ENCODE data around the gene UBE3B. TPM values are rescaled to one million over a fixed set of nuclear protein-coding genes. Genes with fewer than 3 reads are reported as not detected.

UBE3B gene
- total RNA-seq, 1 experiment from 2014 or later = 25.7 TPM

DNA sequence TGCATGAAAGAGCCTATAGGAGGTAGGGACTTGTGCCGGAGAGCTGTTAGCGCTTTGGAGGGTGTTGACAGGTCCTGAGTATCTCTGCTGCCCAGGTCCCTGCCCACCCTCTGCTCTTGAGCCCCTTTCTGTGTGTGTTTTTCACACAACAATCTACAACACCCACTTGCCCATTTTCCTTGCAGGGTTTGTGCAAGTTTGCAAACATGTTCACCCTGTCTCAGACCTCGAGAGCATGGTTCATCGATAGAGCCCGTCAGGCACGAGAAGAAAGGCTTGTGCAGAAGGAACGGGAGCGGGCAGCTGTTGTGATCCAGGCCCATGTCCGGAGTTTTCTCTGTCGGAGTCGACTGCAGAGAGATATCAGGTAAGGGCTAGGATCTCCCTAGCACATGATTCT, 5.9 kb downstream of the UBE3B start:
- Histone ChIP-seq H4K20me1 (ENCODE audit: low read length) (no peaks in the 10 kb centered on the region), H3K9me3 (ENCODE audit: low read length) (no peaks in the 10 kb centered on the region), H2AFZ (ENCODE audit: low read length) (no peak overlapping the region), H3K9me2 (replicated peaks; ENCODE audit: low read length) (no peaks in the 10 kb centered on the region), H3K27me3 (ENCODE audit: low read length) (no peaks in the 10 kb centered on the region), H3F3A (ENCODE audit: low read length, unreplicated experiment) (no peaks in the 10 kb centered on the region), H3K4me1 (ENCODE audit: insufficient read depth, low read length) (peaks cover 14% of the 10 kb centered on the region; the same call in 1 of the 2 replicates), H3K4me3 (ENCODE audit: low read length) (no peak overlapping the region), H3K36me3 (ENCODE audit: low read depth, low read length) (peaks cover 42% of the 10 kb centered on the region), H3K79me2 (ENCODE audit: low read length) (peaks cover 17% of the 10 kb centered on the region), H3K9ac (ENCODE audit: low read length) (no peak overlapping the region), H3K4me2 (ENCODE audit: low read length) (no peak overlapping the region), H3K27ac (ENCODE audit: low read length) (no peak overlapping the region)
- CTCF ChIA-PET = no interaction called here
- BruUV-seq (replicated peaks) = no TSS peak
- POLR2A ChIA-PET (ENCODE audit: unreplicated experiment) = no interaction called here
- TF ChIP-seq EZH2phosphoT487 (IDR thresholded peaks at IDR 0.05; ENCODE audit: borderline replicate concordance, low read length) = no peak
- no peak for TF ChIP-seq EZH2 (IDR thresholded peaks at IDR 0.05; ENCODE audit: low read length, unreplicated experiment)
- TF ChIP-seq, protein P1, sequence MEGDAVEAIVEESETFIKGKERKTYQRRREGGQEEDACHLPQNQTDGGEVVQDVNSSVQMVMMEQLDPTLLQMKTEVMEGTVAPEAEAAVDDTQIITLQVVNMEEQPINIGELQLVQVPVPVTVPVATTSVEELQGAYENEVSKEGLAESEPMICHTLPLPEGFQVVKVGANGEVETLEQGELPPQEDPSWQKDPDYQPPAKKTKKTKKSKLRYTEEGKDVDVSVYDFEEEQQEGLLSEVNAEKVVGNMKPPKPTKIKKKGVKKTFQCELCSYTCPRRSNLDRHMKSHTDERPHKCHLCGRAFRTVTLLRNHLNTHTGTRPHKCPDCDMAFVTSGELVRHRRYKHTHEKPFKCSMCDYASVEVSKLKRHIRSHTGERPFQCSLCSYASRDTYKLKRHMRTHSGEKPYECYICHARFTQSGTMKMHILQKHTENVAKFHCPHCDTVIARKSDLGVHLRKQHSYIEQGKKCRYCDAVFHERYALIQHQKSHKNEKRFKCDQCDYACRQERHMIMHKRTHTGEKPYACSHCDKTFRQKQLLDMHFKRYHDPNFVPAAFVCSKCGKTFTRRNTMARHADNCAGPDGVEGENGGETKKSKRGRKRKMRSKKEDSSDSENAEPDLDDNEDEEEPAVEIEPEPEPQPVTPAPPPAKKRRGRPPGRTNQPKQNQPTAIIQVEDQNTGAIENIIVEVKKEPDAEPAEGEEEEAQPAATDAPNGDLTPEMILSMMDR (conservative IDR thresholded peaks at IDR 0.05; ENCODE audit: low read depth, low read length) = no peak
- intact Hi-C loops (cut with micrococcal nuclease) = no loop called here
- no peak for ATAC-seq
- DNase-seq = no peak

DNA sequence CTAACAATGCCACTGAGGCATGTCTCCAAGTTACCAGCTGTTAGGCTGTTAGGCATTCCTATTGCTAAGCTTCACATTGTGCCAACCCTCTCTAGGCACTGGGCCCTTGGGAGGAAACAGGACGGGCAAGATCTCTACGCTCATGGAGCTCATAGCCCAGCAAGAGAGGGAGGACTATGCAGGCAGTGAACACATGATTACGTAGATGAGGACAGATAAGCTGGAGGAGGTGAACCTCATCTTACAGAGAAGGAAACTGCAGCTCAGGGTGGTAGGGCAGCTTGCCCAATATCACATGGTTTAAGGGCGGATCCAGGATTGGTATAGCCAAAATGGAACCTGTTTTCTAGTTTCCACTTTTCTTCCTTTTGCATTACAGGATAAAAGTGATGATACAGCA, 7.8 kb downstream of the UBE3B start:
- Histone ChIP-seq H3K27me3 (ENCODE audit: low read length) (no peaks in the 10 kb centered on the region), H3K36me3 (ENCODE audit: low read depth, low read length) (peaks cover 53% of the 10 kb centered on the region), H4K20me1 (ENCODE audit: low read length) (no peaks in the 10 kb centered on the region), H3K4me2 (ENCODE audit: low read length) (no peak overlapping the region), H3K9me2 (replicated peaks; ENCODE audit: low read length) (no peaks in the 10 kb centered on the region), H3F3A (ENCODE audit: low read length, unreplicated experiment) (no peaks in the 10 kb centered on the region), H3K79me2 (ENCODE audit: low read length) (no peaks in the 10 kb centered on the region), H2AFZ (ENCODE audit: low read length) (no peak overlapping the region), H3K4me1 (ENCODE audit: insufficient read depth, low read length) (0 out of 2 replicates have a peak, but pooled peaks cover 8% of the 10 kb centered on the region), H3K9me3 (ENCODE audit: low read length) (no peaks in the 10 kb centered on the region), H3K27ac (ENCODE audit: low read length) (no peak overlapping the region), H3K9ac (ENCODE audit: low read length) (no peak overlapping the region), H3K4me3 (ENCODE audit: low read length) (no peak overlapping the region)
- intact Hi-C loops (cut with micrococcal nuclease) = no loop called here
- TF ChIP-seq EZH2 (IDR thresholded peaks at IDR 0.05; ENCODE audit: low read length, unreplicated experiment) (no peak), EZH2phosphoT487 (IDR thresholded peaks at IDR 0.05; ENCODE audit: borderline replicate concordance, low read length) (no peak)
- TF ChIP-seq, protein P1 (conservative IDR thresholded peaks at IDR 0.05; ENCODE audit: low read depth, low read length) = no peak
- DNase-seq (no peak), ATAC-seq (no peak)
- POLR2A ChIA-PET (ENCODE audit: unreplicated experiment) = no interaction called here
- no TSS peak for BruUV-seq (replicated peaks)
- CTCF ChIA-PET = no interaction called here

DNA sequence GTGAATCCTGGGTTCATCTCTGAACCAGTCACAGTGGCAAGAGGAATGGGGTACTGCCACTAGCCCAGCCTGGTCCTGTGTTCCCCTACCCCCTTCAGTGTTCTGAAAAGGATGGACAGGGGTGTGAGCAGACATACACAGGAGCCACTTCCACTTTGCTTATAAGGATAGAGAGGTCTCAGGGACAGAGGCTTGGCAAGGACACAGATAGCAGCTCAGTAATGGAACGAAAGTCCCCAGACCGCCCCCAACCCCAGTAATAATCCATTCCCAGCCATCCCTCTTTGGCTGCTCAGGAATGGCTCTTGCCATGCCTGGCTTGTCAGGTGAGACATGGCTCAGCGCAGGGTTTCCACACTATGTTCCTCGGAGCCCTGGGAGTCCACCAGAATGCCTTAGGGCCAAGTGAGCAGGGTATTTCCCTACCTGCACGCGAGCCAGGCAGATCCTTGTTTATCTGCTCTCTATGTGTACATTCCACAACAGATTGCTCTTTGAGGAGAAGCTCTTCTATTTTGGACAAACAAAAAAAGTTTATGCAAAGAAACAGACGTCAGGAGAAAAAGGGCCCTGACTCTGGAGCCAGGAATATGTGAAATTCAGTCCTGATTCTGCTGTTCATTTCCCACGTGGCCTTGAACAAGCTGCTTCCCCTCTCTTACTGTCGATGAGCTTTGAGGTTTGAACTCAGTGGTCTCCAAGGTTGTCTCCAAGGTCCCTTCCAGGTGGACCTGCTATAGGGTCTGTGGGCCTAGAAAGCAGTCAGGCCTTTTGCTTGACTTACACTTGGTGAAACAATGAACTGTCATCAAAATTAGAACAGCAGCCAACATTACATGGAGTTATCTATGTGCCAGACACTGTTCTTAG, 10.0 kb downstream of the UBE3B start:
- Histone ChIP-seq H3K4me2 (ENCODE audit: low read length) (no peak overlapping the region), H3K4me3 (ENCODE audit: low read length) (no peak overlapping the region), H3K9me3 (ENCODE audit: low read length) (no peaks in the 10 kb centered on the region), H3K4me1 (ENCODE audit: insufficient read depth, low read length) (0 out of 2 replicates have a peak, but pooled peaks cover 6% of the 10 kb centered on the region), H2AFZ (ENCODE audit: low read length) (no peak overlapping the region), H3K79me2 (ENCODE audit: low read length) (no peaks in the 10 kb centered on the region), H3K27me3 (ENCODE audit: low read length) (no peaks in the 10 kb centered on the region), H3K36me3 (ENCODE audit: low read depth, low read length) (peaks cover 67% of the 10 kb centered on the region), H3K27ac (ENCODE audit: low read length) (no peak overlapping the region), H3F3A (ENCODE audit: low read length, unreplicated experiment) (no peaks in the 10 kb centered on the region), H4K20me1 (ENCODE audit: low read length) (no peaks in the 10 kb centered on the region), H3K9me2 (replicated peaks; ENCODE audit: low read length) (no peaks in the 10 kb centered on the region), H3K9ac (ENCODE audit: low read length) (no peak overlapping the region)
- no peak for ATAC-seq
- no TSS peak for BruUV-seq (replicated peaks)
- POLR2A ChIA-PET (ENCODE audit: unreplicated experiment) = no interaction called here
- no peak for DNase-seq
- TF ChIP-seq EZH2 (IDR thresholded peaks at IDR 0.05; ENCODE audit: low read length, unreplicated experiment) = no peak
- TF ChIP-seq, protein P1 (conservative IDR thresholded peaks at IDR 0.05; ENCODE audit: low read depth, low read length) = no peak
- TF ChIP-seq EZH2phosphoT487 (IDR thresholded peaks at IDR 0.05; ENCODE audit: borderline replicate concordance, low read length) = no peak
- intact Hi-C loops (cut with micrococcal nuclease) = no loop called here
- CTCF ChIA-PET = no interaction called here

Measured in PC-3 (cell line).